ENCODE data around the gene EPO. TPM values are rescaled to one million over a fixed set of nuclear protein-coding genes. Genes with fewer than 3 reads are reported as not detected.
"Not testable (repeated sequence)": the region's sequence is repeated elsewhere in the genome, so short reads cannot be mapped to it uniquely, and the experiment has no call there.

The EPO gene
- total RNA-seq, 1 donor from 2014 or later = not detected

DNA sequence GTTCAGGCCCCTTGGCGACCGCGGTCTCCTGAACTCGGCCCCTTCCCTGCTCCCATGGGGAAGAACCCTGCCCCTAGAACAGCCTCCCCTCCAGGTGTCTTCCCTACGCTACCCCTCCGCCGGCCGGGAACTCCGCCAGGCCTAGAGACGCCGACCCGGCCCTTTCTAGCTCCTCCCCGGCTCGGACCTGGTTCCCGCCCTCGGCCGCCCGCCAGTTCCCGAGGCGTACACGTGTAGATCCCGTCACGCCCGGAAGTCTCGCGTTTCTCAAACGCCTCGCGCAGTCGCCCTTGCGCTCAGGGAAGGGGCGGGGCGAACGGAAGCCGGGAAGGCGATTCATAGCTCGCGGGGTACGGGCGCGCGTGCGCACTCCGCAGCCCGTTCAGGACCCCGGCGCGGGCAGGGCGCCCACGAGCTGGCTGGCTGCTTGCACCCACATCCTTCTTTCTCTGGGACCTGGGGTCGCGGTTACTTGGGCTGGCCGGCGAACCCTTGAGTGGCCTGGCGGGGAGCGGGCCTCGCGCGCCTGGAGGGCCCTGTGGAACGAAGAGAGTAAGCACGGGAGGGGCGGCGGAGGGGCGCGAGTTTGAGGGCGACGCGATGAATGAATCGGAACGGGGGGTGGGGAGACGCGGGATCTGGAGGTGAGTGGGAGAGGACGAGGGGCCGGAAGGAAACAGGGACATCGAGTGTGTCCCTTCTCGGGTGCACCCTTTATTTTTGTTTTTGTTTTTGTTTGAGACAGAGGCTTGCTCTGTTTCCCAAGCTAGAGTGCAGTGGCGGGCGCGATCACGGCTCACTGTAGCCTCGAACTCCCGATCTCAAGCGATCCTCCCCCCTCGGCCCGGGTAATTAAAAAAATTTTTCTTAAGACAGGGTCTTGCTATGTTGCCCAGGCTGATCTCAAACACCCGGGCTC is 14.3 kb upstream of the EPO start, which contains the start of gene POP7:
POP7 (plus strand) TSS at position 369 of the 919 bp plus-strand sequence. CDS start 710 bp downstream, outside the sequence.
- ATAC-seq = peak; percentile 98

DNA sequence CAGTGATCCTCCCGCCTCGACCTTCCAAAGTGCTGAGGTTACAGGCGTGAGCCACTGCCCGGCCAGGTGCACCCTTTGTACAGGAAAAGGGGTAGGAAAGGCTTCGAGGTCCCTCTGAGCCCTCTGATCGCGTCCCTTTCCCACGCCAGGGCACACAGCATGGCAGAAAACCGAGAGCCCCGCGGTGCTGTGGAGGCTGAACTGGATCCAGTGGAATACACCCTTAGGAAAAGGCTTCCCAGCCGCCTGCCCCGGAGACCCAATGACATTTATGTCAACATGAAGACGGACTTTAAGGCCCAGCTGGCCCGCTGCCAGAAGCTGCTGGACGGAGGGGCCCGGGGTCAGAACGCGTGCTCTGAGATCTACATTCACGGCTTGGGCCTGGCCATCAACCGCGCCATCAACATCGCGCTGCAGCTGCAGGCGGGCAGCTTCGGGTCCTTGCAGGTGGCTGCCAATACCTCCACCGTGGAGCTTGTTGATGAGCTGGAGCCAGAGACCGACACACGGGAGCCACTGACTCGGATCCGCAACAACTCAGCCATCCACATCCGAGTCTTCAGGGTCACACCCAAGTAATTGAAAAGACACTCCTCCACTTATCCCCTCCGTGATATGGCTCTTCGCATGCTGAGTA is 13.5 kb upstream of the EPO start:
- no peak for ATAC-seq

DNA sequence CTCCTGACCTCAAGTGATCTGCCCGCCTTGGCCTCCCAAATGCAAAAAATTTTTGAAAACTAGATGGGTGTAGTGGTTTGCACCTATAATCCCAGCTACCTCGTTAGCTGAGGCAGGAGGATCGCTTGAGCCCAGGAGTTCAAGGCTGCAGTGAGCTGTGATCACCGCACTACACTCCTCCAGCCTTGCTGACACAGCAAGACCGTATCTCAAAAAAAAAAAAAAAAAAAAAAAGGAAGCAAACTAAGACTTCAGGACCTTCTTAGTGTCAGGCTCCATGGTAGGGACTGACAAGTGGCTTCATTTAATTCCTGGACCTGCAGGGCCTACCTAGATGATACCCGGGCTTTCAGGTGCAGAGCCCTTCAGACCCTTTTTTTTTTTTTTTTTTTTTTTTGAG is 11.9 kb upstream of the EPO start:
- no peak for ATAC-seq

DNA sequence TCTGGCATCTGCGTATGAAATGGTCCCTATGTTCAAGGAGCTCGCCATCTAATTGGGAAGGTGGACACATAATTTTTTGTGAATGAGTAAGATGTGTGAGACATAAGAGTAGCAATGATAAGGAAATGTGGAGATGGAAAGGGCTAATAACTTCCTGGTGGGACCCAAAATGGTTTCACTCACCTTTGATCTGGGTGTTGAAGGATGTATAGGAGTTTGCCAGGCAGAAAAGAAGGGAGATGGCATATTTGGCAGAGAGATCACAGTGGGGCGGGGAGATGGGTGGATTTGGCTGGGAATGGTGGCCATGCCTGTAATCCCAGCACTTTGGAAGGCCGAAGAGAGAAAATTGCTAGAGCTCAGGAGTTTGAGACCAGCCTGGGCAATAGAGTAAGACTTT is 9.8 kb upstream of the EPO start:
- ATAC-seq = no peak

DNA sequence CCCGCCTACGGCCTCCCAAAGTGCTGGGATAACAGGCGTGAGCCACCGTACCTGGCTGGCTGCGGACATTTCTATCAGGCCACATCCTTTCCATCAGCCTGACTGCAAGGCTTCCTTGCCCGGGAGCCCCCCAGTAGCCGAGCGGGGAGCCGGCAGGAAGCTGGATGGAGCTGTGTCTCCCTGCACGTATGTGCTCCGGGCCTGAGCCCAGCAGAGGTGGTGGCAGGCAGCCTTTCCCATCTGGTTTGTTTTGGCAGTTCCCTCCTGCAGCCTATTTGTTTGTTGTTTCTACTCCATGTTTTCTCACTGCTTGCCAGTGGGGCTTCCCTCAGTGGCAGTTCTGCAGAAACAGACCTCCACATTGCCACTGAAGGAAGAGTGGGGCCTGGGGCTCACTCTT is 8.9 kb upstream of the EPO start:
- no peak for ATAC-seq

DNA sequence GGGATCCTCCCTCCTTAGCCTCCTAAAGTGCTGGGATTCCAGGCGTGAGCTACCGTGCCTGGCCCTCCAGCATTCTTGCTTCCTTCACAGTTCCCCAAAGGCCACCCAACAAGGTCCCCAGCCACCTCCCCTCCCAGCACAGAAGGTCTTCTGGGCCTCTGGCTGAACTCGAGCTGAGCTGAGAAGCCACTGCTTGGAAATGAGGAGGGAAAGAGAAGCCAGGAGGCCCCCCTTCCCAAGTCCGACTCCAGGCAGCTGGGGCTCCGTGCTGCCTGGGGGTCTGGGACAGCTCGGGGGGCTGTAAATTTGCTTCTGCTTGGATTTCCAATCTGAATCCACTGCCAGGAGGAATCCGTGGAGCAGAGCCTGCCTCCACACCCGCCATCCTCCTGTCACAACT is 5.5 kb upstream of the EPO start:
- ATAC-seq = no peak

DNA sequence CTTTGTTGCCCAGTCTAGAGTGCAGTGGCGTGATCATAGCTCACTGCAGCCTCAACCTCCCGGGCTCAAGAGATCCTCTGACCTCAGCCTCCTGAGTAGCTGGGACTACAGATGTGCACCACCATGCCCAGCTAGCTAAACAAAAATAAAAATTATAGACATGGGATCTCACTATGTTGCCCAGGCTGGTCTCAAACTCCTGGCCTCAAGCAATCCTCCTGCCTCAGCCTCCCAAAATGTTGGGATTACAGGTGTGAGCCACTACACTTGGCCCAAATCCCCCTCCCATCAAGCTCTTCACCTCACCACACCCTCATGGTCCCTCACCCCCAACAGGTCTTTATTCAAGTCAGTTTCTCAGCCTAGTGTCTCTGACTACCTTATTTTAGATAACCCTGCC is 3.2 kb upstream of the EPO start:
- ATAC-seq = not testable (repeated sequence)

DNA sequence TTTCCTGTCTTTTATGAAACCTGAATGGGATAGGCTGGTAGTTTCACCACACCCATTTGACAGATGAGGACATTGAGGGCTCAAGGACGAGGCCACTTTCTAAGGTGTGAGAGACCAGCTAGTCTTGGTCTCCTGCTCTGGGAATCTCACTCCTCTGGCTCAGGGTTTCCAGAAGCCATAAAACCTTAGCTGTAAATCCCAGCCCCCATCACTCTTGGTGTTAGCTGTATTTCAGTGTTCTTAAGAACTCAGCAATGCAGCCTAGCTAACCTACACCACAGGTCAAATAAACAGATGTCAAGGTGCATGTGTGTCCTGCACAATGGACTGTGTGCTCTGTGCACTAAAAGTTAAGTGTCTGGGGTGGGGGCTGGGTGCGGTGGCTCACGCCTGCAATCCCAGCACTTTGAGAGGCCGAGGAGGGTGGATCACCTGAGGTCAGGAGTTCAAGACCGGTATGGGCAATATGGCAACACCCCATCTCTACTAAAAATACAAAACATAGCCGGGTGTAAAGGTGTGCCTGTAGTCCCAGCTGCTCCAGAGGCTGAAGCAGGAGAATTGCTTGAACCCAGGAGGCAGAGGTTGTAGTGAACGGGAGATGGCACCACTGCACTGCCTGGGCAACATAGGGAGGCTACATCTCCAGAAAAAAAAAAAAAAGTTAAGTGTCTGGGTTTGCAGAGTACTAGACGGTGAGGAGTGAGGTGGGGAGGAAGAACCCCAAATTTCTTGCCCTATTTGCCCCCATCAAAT is 567 bp upstream of the EPO start:
- no peak for ATAC-seq

DNA sequence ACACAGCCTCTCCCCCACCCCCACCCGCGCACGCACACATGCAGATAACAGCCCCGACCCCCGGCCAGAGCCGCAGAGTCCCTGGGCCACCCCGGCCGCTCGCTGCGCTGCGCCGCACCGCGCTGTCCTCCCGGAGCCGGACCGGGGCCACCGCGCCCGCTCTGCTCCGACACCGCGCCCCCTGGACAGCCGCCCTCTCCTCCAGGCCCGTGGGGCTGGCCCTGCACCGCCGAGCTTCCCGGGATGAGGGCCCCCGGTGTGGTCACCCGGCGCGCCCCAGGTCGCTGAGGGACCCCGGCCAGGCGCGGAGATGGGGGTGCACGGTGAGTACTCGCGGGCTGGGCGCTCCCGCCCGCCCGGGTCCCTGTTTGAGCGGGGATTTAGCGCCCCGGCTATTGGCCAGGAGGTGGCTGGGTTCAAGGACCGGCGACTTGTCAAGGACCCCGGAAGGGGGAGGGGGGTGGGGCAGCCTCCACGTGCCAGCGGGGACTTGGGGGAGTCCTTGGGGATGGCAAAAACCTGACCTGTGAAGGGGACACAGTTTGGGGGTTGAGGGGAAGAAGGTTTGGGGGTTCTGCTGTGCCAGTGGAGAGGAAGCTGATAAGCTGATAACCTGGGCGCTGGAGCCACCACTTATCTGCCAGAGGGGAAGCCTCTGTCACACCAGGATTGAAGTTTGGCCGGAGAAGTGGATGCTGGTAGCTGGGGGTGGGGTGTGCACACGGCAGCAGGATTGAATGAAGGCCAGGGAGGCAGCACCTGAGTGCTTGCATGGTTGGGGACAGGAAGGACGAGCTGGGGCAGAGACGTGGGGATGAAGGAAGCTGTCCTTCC is 620 bp downstream of the EPO start:
- ATAC-seq = peak; percentile 22

DNA sequence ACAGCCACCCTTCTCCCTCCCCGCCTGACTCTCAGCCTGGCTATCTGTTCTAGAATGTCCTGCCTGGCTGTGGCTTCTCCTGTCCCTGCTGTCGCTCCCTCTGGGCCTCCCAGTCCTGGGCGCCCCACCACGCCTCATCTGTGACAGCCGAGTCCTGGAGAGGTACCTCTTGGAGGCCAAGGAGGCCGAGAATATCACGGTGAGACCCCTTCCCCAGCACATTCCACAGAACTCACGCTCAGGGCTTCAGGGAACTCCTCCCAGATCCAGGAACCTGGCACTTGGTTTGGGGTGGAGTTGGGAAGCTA is 1.2 kb downstream of the EPO start:
- no peak for ATAC-seq

DNA sequence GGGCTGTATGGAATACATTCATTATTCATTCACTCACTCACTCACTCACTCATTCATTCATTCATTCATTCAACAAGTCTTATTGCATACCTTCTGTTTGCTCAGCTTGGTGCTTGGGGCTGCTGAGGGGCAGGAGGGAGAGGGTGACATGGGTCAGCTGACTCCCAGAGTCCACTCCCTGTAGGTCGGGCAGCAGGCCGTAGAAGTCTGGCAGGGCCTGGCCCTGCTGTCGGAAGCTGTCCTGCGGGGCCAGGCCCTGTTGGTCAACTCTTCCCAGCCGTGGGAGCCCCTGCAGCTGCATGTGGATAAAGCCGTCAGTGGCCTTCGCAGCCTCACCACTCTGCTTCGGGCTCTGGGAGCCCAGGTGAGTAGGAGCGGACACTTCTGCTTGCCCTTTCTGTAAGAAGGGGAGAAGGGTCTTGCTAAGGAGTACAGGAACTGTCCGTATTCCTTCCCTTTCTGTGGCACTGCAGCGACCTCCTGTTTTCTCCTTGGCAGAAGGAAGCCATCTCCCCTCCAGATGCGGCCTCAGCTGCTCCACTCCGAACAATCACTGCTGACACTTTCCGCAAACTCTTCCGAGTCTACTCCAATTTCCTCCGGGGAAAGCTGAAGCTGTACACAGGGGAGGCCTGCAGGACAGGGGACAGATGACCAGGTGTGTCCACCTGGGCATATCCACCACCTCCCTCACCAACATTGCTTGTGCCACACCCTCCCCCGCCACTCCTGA is 2.4 kb downstream of the EPO start:
- ATAC-seq = no peak

DNA sequence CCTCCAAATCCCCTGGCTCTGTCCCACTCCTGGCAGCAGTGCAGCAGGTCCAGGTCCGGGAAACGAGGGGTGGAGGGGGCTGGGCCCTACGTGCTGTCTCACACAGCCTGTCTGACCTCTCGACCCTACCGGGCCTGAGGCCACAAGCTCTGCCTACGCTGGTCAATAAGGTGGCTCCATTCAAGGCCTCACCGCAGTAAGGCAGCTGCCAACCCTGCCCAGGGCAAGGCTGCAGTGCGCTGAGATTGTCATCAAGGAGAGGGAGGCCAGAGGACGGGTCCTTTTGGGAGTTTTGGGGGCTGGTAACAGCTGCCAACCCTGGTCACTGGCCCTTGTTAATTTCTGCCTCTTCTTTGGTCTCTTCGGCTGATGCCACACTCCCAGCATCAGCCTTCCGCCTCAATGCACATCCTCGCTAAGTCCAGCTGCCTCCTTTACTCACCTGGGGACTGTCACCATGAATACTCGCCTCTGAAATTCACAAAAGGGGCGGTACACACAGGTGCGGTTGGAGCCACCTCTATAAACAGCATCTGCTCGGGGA is 3.5 kb downstream of the EPO start:
- no peak for ATAC-seq

DNA sequence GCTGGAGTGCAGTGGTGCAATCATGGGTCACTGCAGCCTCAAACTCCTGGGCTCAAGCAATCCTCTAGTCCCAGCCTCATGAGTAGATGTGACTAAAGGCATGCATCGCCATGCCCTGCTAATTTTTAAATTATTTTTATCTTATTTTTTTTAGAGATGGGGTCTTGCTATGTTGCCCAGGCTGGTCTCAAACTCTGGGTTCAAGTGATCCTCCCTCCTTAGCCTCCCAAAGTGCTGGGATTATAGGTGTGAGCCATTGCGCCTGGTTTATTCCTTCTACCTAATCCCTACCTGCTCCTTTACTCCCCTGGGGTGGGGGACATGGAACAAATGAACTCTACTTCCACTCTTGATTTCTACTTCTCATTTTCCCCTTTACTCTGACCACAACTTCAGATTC is 4.1 kb downstream of the EPO start:
- ATAC-seq = not testable (repeated sequence)

DNA sequence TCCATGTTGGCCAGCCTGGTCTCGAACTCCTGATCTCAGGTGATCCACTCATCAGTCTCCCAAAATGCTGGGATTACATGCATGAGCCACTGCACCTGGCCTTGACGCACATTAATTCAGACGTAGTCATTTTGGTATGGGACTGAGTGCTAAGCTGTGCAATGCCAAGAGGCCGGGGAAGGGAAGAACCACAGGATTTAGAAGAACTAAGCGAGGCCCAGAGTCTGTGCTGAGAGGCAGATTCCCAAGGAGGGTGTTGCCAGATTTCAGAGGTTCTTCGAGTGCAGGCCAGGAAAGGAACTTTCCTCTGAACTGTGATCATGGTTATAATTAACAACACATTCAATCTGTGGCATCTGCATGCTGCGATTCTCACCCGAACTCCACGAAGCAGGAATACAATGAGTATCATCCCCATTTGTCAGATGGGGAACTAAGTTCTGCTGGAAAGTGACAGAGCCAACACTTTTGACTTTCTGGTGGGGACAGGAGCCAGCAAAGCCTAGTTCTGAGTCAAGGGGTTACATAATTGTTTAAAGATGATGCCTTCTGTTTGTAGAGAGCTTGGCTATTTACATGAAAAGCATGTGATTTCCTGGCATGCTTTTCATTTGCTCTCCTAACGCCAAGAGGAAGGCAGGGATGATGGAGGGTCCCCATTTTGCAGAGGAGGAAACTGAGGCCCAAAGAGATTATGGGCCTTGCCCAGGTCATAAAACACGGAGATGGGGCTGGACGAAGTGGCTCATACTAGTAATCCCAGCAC is 6.9 kb downstream of the EPO start:
- ATAC-seq = no peak

DNA sequence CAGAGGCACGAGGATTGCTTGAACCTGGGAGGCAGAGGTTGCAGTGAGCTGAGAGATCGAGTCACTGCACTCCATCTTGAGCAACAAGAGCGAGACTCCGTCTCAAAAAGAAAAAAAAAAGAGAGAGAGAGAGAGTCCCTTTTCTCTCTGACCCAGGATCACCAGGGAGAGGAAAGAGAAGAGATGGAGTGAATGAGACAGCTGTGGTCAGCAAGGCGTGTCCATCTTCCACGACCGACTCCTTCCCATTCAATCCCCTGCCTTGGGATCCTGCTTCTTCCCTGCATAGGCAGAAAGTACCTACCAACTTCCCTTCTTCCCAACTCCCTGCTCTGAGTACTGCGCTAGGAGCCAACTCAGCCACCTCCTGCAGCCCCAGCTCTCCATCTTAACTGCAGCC is 7.9 kb downstream of the EPO start:
- no peak for ATAC-seq

DNA sequence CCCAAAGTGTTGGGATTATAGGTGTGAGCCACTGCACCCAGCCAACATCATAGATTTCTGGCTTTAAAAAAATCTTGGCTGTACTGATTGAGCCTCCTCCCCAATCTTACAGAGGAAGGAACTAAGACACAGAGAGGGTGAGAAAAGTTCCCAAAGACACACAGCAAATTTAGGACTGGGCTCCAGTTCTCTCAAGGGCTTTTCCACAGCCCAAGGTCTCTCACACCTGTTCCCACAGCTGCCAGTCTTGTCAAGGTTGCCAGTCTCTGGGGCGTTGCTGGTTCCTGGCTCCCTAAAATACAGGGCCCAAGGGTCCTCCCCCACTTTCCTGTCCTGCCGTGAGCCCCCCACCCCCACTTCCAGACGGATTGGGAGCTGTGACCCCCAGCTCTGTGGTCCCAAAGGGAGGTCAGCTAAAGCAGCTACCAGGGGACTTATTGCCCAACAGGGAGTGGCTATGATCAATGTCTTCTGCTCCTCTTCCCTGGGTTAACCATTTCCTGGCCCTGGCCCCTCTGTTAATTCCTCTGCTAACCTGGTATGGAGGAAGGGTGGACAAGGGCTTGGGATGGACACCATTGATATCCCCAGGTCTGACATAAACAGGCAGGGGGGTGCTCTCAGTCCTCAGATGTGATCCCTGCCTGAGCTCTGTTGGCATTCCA is 10.0 kb downstream of the EPO start:
- no peak for ATAC-seq

DNA sequence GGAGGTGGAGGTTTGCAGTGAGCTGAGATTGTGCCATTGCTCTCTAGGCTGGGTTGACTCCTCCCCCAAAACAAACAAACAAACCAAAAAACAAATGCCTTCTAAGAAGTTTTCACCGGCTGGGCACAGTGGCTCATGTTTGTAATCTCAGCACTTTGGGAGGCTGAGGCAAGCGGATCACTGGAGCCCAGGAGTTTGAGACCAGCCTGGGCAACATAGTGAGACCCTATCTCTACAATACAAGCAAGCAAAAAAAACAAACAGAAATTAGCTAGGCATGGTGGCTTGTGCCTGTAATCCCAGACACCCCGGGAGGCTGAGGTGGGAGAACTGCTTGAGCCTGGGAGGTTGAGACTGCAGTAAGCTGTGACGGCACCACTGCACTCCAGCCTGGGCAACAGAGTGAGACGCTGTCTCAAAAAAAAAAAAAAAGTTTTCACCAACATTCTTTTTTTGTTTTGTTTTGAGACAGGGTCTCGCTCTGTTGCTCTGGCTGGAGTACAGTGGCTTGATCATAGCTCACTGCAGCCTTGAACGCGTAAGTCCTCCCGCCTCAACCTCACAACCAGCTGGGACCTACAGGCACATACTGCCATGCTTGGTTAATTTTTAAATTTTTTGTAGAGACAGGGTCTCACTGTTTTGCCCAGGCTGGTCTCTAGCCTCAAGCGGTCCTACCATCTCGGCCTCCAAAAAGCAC is 11.8 kb downstream of the EPO start:
- no peak for ATAC-seq

DNA sequence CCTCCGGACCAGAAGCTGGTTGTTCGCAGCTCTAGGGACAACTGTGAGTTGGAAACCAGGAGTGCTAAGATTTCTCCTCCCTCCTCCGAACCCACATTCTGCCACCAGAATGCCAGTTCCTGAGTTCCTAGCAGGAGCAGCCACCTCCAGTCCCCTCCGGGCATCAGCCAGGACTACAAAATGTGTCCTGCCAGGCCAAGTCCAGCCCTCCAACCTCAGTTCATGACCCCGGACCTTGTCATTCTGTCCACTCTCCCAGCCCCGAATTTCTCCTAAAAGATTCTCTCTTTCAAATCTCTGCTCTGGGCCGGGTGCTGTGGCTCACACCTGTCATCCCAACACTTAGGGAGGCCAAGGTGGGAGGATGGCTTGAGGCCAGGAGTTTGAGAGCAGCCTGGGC is 15.5 kb downstream of the EPO start:
- ATAC-seq = no peak

DNA sequence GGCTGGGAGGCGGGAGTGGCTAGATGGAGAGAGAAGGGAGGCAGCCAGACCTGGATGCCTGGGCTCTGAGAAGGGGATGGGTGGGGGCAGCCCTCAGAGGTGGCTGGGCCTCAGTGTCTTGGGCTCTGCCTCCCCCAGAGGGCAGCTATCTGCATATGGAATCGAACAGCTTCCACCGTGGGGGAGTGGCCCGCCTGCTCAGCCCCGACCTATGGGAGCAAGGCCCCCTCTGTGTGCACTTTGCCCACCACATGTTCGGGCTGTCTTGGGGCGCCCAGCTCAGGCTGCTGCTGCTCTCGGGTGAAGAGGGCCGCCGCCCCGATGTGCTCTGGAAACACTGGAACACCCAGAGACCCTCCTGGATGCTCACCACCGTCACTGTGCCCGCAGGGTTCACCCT is 16.4 kb downstream of the EPO start:
- no peak for ATAC-seq

DNA sequence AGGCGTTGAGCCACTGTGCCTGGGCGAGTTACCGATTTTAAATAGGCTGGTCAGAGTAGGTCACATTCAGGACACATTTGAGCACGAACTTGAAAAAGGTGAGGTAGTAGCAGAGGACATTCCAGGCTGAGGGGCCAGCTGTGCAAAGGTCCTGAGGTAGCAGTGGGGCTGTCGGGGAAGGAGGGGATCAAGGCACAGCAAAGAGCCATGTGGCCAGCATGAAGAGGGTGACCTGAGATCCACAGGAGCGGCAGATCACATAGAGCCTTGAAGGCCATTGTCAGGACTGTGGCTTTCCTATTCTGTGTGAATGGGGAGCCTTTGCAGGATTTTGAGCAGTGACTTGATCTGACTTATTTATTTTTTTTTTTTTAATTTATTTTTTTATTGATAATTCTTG is 19.7 kb downstream of the EPO start:
- no peak for ATAC-seq

All from esophagus mucosa (tissue), 1 donor.